Measurements from ENCODE around the gene C17orf114.

DNA sequence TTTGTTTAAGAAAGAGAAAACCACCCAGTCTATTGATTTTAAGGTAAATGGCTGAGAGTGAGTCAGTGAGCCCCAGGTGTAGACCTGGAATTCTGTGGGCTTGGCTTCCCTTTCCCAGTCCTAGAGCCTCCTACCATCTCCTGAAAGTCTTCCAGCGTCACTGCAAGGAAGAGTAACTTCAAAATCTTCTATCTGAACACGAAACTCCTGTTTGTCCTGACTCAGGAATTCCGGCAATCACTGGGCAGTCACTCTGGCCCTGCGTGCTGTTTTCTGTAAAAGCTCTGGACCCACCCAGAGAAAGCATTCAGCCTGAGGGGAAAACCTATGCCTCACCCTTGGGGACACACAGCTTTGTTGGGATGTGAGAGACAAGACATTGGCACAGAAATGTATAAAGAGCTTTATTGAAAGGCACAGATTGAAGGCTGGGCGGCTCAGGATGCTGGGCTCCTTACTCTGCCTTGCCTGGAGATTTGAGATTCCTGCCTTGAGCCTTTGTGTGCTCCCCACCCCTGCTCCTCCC lies 46.9 kb upstream of the C17orf114 start:
- TF ChIP-seq, protein P1, sequence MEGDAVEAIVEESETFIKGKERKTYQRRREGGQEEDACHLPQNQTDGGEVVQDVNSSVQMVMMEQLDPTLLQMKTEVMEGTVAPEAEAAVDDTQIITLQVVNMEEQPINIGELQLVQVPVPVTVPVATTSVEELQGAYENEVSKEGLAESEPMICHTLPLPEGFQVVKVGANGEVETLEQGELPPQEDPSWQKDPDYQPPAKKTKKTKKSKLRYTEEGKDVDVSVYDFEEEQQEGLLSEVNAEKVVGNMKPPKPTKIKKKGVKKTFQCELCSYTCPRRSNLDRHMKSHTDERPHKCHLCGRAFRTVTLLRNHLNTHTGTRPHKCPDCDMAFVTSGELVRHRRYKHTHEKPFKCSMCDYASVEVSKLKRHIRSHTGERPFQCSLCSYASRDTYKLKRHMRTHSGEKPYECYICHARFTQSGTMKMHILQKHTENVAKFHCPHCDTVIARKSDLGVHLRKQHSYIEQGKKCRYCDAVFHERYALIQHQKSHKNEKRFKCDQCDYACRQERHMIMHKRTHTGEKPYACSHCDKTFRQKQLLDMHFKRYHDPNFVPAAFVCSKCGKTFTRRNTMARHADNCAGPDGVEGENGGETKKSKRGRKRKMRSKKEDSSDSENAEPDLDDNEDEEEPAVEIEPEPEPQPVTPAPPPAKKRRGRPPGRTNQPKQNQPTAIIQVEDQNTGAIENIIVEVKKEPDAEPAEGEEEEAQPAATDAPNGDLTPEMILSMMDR (conservative IDR thresholded peaks at IDR 0.05; ENCODE audit: low read depth, low read length), result no peak
- TF ChIP-seq EZH2 (IDR thresholded peaks at IDR 0.05; ENCODE audit: borderline replicate concordance, low read depth, low read length, poor library complexity, severe bottlenecking), result no peak

Measured in A673 (cell line).